GM12875 (cell line): ENCODE measurements around the gene PATJ.
"Not testable (repeated sequence)": the region's sequence is repeated elsewhere in the genome, so short reads cannot be mapped to it uniquely, and the experiment has no call there.

Source experiments
- H3K4me3 ChIP-seq: one replicate; pipeline ENCODE4 v1.5.1; 2011; ENCODE audit warnings: low read depth, low read length, control low read depth
- CTCF ChIP-seq: IDR thresholded peaks from 2 replicates; pipeline ENCODE4 v1.5.1; 2011; ENCODE audit warnings: low read depth, mild to moderate bottlenecking, control low read depth, inconsistent platforms, low read length, moderate library complexity, borderline replicate concordance; ENCODE audit not compliant: insufficient read depth

The PATJ gene

GRCh38 chr1:62180639-62181038 is 438.4 kb downstream of the PATJ start:
- TF ChIP-seq CTCF: no peak
- no peak overlapping the region for H3K4me3 ChIP-seq

DNA sequence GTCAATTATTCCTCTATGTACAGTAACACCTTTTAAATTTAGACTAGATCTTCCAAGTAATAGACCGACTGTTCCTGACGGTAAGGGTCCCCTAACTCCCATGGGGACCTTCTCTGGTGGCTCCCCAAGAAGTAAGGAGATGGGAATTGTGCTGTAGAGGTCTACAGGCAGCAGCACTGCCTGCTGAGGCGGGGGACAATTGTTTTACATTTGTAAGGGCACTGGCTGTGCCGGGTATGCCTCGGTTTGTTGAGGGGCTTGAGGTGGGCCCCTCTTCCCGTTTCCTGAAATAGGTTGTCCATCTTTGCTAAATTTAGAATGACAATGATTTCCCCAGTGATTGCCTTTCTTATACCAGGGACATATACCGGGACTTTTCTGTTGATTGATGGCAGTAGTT is 439.3 kb downstream of the PATJ start:
- H3K4me3 ChIP-seq: no peak overlapping the region
- TF ChIP-seq CTCF: no peak

DNA sequence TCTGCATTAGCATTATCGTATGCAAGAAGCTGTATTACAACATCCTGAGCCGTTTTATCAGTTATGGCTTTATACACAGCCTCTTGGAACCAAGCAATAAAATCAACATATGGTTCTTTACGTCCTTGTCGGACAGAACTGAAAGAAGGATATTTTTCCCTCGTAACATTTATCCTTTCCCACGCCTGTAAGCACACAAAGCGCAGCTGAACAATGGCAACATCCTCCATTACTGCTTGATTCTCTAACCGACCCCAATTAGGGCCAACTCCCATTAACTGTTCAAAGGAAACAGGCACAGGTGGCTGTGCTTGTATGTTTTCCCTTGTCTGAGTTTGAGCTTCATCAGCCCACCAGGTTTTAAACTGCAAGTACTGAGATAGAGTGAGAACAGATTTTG is 439.9 kb downstream of the PATJ start:
- H3K4me3 ChIP-seq: not testable (repeated sequence)

DNA sequence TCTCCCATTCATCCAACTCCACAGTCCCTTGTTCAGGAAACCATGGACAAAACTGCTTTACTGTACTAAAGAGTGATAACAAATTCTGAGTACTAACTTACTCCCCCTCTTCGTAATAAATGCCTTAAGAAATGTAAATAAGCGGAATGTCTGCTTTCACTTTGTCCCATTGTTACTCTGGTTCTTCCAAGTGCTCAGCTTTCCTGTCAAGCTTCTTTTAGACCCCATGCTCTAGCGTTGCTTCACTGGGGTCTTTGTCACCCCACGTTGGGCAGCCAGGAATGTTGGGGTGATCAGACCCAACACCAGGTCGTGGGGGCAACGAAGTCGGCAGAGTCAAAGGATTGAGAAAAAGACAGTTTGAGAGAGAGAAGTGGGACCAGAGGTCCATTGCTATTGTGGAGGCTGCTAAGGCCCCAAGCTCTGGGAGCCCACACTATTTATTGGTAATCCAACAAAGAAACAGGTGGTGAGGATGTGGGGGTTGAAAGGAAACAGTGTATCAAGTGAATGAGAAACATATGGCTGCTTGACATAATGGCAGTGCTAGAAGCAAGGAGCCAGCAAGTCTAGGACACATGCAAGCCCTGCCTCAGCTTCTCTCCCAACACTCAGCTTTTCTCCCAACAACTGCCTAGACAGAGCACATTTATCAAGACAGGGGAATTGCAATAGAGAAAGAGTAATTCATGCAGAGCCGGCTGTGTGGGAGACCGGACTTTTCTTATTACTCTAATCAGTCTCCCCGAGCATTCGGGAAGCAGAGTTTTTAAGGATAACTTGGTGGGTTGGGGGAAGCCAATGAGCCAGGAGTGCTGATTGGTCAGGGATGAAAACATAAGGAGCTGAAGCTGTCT is 441.1 kb downstream of the PATJ start:
- H3K4me3 ChIP-seq: not testable (repeated sequence)

DNA sequence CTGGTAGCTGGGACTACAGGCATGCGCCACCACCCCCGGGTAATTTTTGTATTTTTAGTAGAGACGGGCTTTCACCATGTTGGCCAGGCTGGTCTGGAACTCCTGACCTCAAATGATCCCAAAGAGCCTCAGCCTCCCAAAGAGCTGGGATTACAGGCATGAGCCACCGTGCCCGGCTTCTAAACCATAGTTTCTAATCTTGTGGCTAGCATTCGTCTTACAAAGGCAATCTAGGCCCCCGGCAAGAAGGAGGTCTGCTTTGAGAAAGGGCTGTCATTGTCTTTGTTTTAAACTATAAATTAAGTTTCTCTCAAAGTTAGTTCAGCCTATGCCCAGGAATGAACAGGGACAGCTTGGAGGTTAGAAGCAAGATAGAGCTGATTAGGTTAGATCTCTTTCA is 442.1 kb downstream of the PATJ start:
- no peak for TF ChIP-seq CTCF
- no peak overlapping the region for H3K4me3 ChIP-seq

GRCh38 chr1:62185233-62185632 is 443.0 kb downstream of the PATJ start:
- not testable (repeated sequence) for H3K4me3 ChIP-seq

DNA sequence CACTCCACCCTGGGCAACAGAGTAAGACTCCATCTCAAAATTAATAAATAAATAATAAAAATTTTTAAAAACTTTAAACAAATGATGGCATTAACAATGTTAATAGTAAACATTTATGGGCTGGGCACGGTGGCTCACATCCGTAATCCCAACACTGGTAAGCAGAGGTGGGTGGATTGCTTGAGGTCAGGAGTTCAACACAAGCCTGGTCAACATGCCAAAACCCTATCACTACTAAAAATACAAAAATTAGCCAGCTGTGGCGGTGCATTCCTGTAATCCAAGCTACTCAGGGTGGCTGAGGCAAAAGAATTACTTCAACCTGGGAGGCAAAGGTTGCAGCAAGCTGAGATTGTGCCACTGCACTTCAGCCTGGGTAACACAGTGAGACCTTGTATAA is 443.4 kb downstream of the PATJ start:
- H3K4me3 ChIP-seq: no peak overlapping the region
- no peak for TF ChIP-seq CTCF

DNA sequence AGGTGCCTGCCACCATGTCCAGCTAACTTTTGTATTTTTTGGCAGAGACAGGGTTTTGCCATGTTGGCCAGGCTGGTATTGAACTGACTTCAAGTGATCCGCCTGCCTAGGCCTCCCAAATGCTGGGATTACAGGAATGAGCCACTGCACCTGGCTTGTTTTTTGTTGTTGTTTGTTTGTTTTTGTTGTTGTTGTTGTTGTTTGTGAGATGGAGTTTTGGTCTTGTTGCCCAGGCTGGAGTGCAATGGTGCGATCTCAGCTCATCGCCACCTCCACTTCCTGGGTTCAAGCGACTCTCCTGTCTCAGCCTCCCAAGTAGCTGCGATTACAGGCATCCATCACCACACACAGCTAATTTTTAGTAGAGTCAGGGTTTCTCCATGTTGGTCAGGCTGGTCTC is 445.3 kb downstream of the PATJ start:
- no peak overlapping the region for H3K4me3 ChIP-seq
- TF ChIP-seq CTCF: no peak

- H3K4me3 ChIP-seq: no peak overlapping the region
- no peak for TF ChIP-seq CTCF
These were observed 445.8 kb downstream of the PATJ start for GRCh38 chr1:62188111-62188510.
